ENCODE measurements around the gene PCBP3. TPM values are rescaled to one million over a fixed set of nuclear protein-coding genes. Genes with fewer than 3 reads are reported as not detected.

The PCBP3 gene
- total and polyA plus RNA-seq, 2 of the 8 experiments (the other 6 are each of a cell fraction or from before 2014, with no cell fraction given): 3.5 to 6.3 TPM

DNA sequence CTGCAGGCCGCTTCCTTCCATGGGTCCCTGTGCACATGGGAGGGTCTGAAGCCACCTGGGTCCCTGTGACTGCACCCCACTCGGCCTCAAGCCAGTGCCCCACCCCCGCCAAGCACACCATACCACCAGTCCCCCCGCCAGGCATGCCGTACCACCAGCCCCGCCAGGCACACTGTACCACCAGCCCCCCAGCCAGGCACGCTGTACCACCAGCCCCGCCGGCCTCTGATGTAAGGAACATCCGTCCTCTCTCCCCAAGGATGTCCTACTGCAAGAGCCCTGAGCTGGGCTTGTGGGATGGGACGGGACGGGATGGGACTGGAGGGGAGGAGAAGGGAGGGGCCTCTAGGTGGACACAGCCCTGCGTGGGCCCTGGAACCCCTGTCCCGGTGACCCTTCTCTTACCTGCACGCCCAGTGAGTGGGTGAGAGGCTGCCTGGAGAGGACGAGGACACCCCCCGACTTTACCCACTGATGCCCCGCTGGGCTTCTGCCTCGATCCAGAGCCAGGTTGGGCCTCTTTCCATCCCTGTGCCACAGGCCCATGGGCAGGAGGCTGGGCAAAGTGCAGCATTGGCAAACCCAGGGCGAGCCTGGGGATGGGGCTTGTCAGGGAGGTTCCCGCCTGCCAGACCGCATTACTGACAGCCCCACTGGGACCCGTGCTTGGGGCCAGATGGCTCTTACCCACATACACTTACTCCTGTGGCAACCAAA lies 297.3 kb downstream of the PCBP3 start:
- Histone ChIP-seq H3K4me2 (ENCODE audit: insufficient read depth in 1 of 2, low read depth in 2 of 2, low read length in 2 of 2) (no peak overlapping the region), H3K23me2 (ENCODE audit: low read depth, low read length) (no peaks in the 10 kb centered on the region), H3K18ac (ENCODE audit: extremely low read depth, low read length) (no peak overlapping the region), H3K9me3 (ENCODE audit: insufficient read depth in 2 of 2, low read depth in 1 of 2, low read length in 1 of 2) (peaks cover 20 to 51% of the 10 kb centered on the region in 2 experiments), H3K79me1 (ENCODE audit: low read depth, low read length) (no peaks in the 10 kb centered on the region), H2BK15ac (ENCODE audit: low read length) (no peak overlapping the region), H3K14ac (ENCODE audit: insufficient read length) (no peak overlapping the region), H3K9ac (replicated peaks in 1 of 4; ENCODE audit: extremely low read depth in 1 of 4, low read depth in 3 of 4, low read length in 3 of 4) (no peak overlapping the region), H2BK20ac (ENCODE audit: low read length) (no peak overlapping the region), H2BK120ac (replicated peaks; ENCODE audit: low read depth, low read length) (no peak overlapping the region), H3K27ac (ENCODE audit: low read depth, low read length) (no peak overlapping the region), H2AK5ac (ENCODE audit: low read depth, low read length) (no peak overlapping the region), H2BK5ac (ENCODE audit: low read depth, low read length) (no peak overlapping the region), H3K4ac (replicated peaks; ENCODE audit: insufficient read length, low read depth, low read length) (no peak overlapping the region), H2AFZ (ENCODE audit: low read length) (no peak overlapping the region), H2BK12ac (ENCODE audit: low read depth, low read length) (no peak overlapping the region), H4K91ac (replicated peaks; ENCODE audit: insufficient read length, low read length) (no peak overlapping the region), H3K79me2 (ENCODE audit: control insufficient read depth in 1 of 2, insufficient read depth in 2 of 2, low read length in 2 of 2) (no peaks in the 10 kb centered on the region), H3K27me3 (replicated peaks in 1 of 4; ENCODE audit: control insufficient read depth in 3 of 4, extremely low read depth in 1 of 4, insufficient read depth in 3 of 4, low read length in 3 of 4) (no peaks in the 10 kb centered on the region), H3K56ac (replicated peaks; ENCODE audit: insufficient read length, low read depth, low read length) (no peak overlapping the region), H4K5ac (ENCODE audit: insufficient read length, low read depth, low read length) (no peak overlapping the region), H3K36me3 (ENCODE audit: control insufficient read depth in 2 of 4, insufficient read depth in 4 of 4, low read length in 3 of 4) (no peaks in the 10 kb centered on the region), H4K8ac (ENCODE audit: extremely low read depth, insufficient read depth, low read length) (no peak overlapping the region), H3K4me1 (replicated peaks in 1 of 4; ENCODE audit: control insufficient read depth in 3 of 4, insufficient read depth in 4 of 4, low read length in 3 of 4) (no peaks in the 10 kb centered on the region), H4K20me1 (replicated peaks in 1 of 2; ENCODE audit: control insufficient read depth in 1 of 2, insufficient read depth in 2 of 2, low read length in 2 of 2) (no peaks in the 10 kb centered on the region), H3K23ac (ENCODE audit: insufficient read length) (no peak overlapping the region), H3K4me3 (ENCODE audit: extremely low read depth in 1 of 4, insufficient read depth in 2 of 4, low read depth in 3 of 4, low read length in 4 of 4) (no peak overlapping the region)
- WGBS, 2 experiments (ENCODE audit: extremely low coverage in 1 of 2, insufficient coverage in 1 of 2, insufficient read length in 1 of 2, insufficient replicate concordance in 2 of 2, low coverage in 1 of 2, low lambda C conversion rate in 2 of 2, missing lambda C conversion rate in 1 of 2): 93% methylated on average over 12 of the region's 23 CpGs; no CpG with 5 or more reads in 1 of the 2 experiments
- no peak for DNase-seq (ENCODE audit: low read depth in 1 of 2, low spot score in 2 of 2)
- FAIRE-seq: no peak
- CTCF ChIA-PET (ENCODE audit: partially characterized antibody): interaction anchor here (0.7 to 1.7 kb wide), 2 partner anchors 30 to 206 kb away, joined by 3 to 4 read pairs; no protein-coding TSS in a partner anchor
- POLR2A ChIA-PET (ENCODE audit: partially characterized antibody): no interaction called here
- TF ChIP-seq SAP30 (IDR thresholded peaks at IDR 0.05; ENCODE audit: insufficient read depth, insufficient replicate concordance, low read length): no peak
- no peak for TF ChIP-seq KDM5A (IDR thresholded peaks at IDR 0.05; ENCODE audit: low read length)
- no peak for TF ChIP-seq SP1 (IDR thresholded peaks at IDR 0.05; ENCODE audit: low read depth, low read length)
- TF ChIP-seq RFX5 (IDR thresholded peaks at IDR 0.05; ENCODE audit: borderline replicate concordance, low read depth, low read length): no peak
- TF ChIP-seq CEBPB (IDR thresholded peaks at IDR 0.05; ENCODE audit: low read depth, low read length): no peak
- TF ChIP-seq RXRA (IDR thresholded peaks at IDR 0.05; ENCODE audit: insufficient read depth, low read depth, low read length): no peak
- TF ChIP-seq JUND (IDR thresholded peaks at IDR 0.05; ENCODE audit: low read length): no peak
- no peak for TF ChIP-seq HDAC2 (IDR thresholded peaks at IDR 0.05; ENCODE audit: borderline replicate concordance in 1 of 2, low read depth in 2 of 2, low read length in 2 of 2)
- TF ChIP-seq RBBP5 (IDR thresholded peaks at IDR 0.05; ENCODE audit: borderline replicate concordance, low read depth, low read length): no peak
- TF ChIP-seq RNF2 (IDR thresholded peaks at IDR 0.05; ENCODE audit: borderline replicate concordance, low read depth, low read length, missing control alignments, poor library complexity, severe bottlenecking): no peak
